ENCODE measurements around the gene ISM1.

Gene ISM1

DNA sequence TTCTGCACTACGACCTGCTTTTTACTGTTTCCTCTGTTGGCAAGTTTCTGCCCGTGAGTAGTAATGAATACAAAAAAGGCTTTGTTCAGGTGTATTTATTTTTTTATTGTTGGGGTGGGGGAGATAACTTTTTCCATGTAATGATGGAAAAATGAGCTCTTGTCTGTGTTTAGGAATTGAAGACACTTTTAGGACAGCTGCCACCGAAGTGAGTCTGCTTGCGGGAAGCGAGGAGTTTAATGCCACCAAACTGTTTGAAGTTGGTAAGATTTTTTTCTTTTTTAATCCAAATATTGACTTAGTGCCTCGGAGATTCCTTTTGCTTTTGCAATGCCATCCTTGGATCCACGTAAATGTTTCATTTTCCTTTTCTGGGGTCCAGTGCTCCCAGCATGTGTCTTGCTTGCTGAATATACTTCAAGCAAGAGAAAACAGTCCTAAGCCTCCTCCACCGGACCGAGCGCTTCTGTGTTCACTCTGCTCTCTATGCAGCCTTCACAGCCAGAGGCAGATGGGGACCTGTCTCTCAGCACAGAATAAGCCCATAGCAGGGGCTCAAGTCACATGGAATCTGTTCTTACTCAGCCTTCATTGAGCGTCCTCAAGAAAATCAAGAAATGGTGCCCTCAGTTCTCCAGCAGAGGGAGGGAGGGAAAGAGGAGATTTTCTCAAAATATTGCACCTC is 71.3 kb downstream of the ISM1 start:
- Histone ChIP-seq H3K79me2 (ENCODE audit: control insufficient read depth, low read length) (no peaks in the 10 kb centered on the region), H3F3A (ENCODE audit: control insufficient read depth, insufficient read depth) (no peaks in the 10 kb centered on the region), H3K27me3 (ENCODE audit: control insufficient read depth, low read length) (no peaks in the 10 kb centered on the region), H3K9me2 (replicated peaks; ENCODE audit: control insufficient read depth, low read length) (no peaks in the 10 kb centered on the region), H3K4me2 (ENCODE audit: low read length) (no peak overlapping the region), H3K9me3 (ENCODE audit: control insufficient read depth, insufficient read depth, low read length) (no peaks in the 10 kb centered on the region), H3K27ac (ENCODE audit: low read depth, low read length) (no peak overlapping the region), H3K4me1 (ENCODE audit: control insufficient read depth, low read length) (no peaks in the 10 kb centered on the region), H4K20me1 (ENCODE audit: control insufficient read depth, insufficient read depth, low read depth, low read length) (no peaks in the 10 kb centered on the region), H3K36me3 (ENCODE audit: control insufficient read depth, low read length) (no peaks in the 10 kb centered on the region), H3K4me3 (ENCODE audit: low read length) (no peak overlapping the region)
- no peak for TF ChIP-seq CTCF (IDR thresholded peaks at IDR 0.05; ENCODE audit: low read depth, low read length, poor library complexity, severe bottlenecking)
- no peak for TF ChIP-seq EZH2phosphoT487 (IDR thresholded peaks at IDR 0.05; ENCODE audit: borderline replicate concordance, low read length)

- H3K79me2 ChIP-seq (ENCODE audit: control insufficient read depth, low read length): no peaks in the 10 kb centered on the region
- no peaks in the 10 kb centered on the region for H3K4me1 ChIP-seq (ENCODE audit: control insufficient read depth, low read length)
- no peak for TF ChIP-seq EZH2phosphoT487 (IDR thresholded peaks at IDR 0.05; ENCODE audit: borderline replicate concordance, low read length)
- no peak for TF ChIP-seq CTCF (IDR thresholded peaks at IDR 0.05; ENCODE audit: low read depth, low read length, poor library complexity, severe bottlenecking)
- H3K27ac ChIP-seq (ENCODE audit: low read depth, low read length): no peak overlapping the region
- no peak overlapping the region for H3K4me2 ChIP-seq (ENCODE audit: low read length)
- H3K9me3 ChIP-seq (ENCODE audit: control insufficient read depth, insufficient read depth, low read length): no peaks in the 10 kb centered on the region
- H3K27me3 ChIP-seq (ENCODE audit: control insufficient read depth, low read length): no peaks in the 10 kb centered on the region
- no peaks in the 10 kb centered on the region for H3K36me3 ChIP-seq (ENCODE audit: control insufficient read depth, low read length)
- H4K20me1 ChIP-seq (ENCODE audit: control insufficient read depth, insufficient read depth, low read depth, low read length): no peaks in the 10 kb centered on the region
- no peaks in the 10 kb centered on the region for H3K9me2 ChIP-seq (replicated peaks; ENCODE audit: control insufficient read depth, low read length)
- no peaks in the 10 kb centered on the region for H3F3A ChIP-seq (ENCODE audit: control insufficient read depth, insufficient read depth)
- H3K4me3 ChIP-seq (ENCODE audit: low read length): no peak overlapping the region
These were observed 73.4 kb downstream of the ISM1 start for GRCh38 chr20:13294522-13294921.

DNA sequence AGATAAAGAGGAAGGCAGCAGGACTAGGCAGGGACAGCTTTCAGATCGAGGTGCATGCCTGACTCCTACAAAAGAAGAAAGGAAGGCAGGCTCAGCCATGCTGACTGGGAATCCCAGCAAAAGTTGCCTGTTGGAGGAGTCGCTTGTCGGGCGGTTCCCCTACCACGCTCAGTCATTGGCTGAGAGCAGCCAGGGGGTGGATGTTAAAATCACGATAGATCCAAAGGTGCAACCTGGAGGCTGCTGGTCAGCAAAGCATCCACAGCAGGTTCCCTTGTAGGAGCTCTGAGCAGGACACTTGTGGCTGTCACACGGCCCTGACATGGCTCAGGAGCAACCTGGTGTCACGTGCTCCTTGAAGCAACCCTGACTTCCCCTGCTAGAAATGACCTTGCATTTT is 74.6 kb downstream of the ISM1 start:
- Histone ChIP-seq H3K27ac (ENCODE audit: low read depth, low read length) (no peak overlapping the region), H3F3A (ENCODE audit: control insufficient read depth, insufficient read depth) (no peaks in the 10 kb centered on the region), H4K20me1 (ENCODE audit: control insufficient read depth, insufficient read depth, low read depth, low read length) (no peaks in the 10 kb centered on the region), H3K36me3 (ENCODE audit: control insufficient read depth, low read length) (no peaks in the 10 kb centered on the region), H3K4me1 (ENCODE audit: control insufficient read depth, low read length) (no peaks in the 10 kb centered on the region), H3K9me2 (replicated peaks; ENCODE audit: control insufficient read depth, low read length) (no peaks in the 10 kb centered on the region), H3K4me2 (ENCODE audit: low read length) (no peak overlapping the region), H3K4me3 (ENCODE audit: low read length) (no peak overlapping the region), H3K27me3 (ENCODE audit: control insufficient read depth, low read length) (no peaks in the 10 kb centered on the region), H3K79me2 (ENCODE audit: control insufficient read depth, low read length) (no peaks in the 10 kb centered on the region), H3K9me3 (ENCODE audit: control insufficient read depth, insufficient read depth, low read length) (no peaks in the 10 kb centered on the region)
- no peak for TF ChIP-seq CTCF (IDR thresholded peaks at IDR 0.05; ENCODE audit: low read depth, low read length, poor library complexity, severe bottlenecking)
- no peak for TF ChIP-seq EZH2phosphoT487 (IDR thresholded peaks at IDR 0.05; ENCODE audit: borderline replicate concordance, low read length)

Data from DOHH2 (cell line).